IPS DF 4.7 (cell line): ENCODE data around the gene MACROD2.
"Not testable (repeated sequence)": the region's sequence is repeated elsewhere in the genome, so short reads cannot be mapped to it uniquely, and the experiment has no call there.

Source experiments
- DNase-seq: peaks from one replicate; pipeline ENCODE4 v3.0.0-alpha.2; 2013; ENCODE audit warnings: low spot score; ENCODE audit errors: extremely low read depth

Gene MACROD2

GRCh38 chr20:14454296-14454695, 459.0 kb downstream of the MACROD2 start:
- no peak for DNase-seq

DNA sequence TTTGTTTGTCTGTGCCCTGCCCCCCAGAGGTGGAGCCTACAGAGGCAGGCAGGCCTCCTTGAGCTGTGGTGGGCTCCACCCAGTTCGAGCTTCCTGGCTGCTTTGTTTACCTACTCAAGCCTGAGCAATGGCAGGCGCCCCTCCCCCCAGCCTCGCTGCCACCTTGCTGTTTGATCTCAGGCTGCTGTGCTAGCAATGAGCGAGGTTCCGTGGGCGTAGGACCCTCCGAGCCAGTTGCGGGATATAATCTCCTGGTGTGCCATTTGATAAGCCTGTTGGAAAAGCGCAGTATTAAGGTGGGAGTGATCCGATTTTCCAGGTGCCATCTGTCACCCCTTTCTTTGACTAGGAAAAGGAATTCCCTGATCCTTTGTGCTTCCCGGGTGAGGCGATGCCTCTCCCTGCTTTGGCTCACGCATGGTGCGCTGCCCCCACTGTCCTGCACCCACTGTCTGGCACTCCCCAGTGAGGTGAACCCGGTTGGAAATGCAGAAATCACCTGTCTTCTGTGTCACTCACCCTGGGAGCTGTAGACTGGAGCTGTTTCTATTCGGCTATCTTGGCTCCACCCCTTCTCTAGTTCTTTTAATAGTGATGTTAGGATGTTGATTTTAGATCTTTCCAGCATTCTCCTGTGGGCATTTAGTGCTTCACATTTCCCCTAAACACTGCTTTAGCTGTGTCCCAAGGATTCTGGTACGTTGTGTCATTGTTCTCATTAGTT, 471.9 kb downstream of the MACROD2 start:
- DNase-seq, result not testable (repeated sequence)

DNA sequence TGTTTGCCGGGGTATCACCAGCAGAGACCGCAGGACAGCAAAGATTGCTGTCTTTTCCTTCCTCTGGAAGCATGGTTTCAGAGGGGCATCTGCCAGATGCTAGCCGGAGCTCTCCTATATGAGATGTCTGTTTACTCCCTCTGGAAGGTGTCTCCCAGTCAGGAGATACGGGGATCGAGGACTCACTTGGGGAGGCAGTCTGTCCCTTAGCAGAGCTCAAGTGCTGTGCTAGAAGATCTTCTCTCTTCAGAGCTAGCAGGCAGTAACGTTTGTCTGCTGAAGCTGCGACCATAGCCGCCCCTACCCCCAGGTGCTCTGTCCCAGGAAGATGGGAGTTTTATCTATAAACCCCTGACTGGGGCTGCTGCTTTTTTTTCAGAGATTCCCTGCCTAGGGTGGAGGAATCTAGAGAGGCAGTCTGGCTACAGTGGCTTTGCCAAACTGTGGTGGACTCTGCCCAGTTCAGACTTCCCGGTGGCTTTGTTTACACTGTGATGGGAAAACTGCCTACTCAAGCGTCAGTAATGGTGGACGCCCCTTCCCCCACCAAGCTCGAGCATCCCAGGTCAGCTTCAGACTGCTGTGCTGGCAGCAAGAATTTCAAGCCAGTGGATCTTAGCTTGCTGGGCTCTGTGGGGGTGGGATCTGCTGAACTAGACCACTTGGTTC, 475.0 kb downstream of the MACROD2 start:
- DNase-seq, result no peak

DNA sequence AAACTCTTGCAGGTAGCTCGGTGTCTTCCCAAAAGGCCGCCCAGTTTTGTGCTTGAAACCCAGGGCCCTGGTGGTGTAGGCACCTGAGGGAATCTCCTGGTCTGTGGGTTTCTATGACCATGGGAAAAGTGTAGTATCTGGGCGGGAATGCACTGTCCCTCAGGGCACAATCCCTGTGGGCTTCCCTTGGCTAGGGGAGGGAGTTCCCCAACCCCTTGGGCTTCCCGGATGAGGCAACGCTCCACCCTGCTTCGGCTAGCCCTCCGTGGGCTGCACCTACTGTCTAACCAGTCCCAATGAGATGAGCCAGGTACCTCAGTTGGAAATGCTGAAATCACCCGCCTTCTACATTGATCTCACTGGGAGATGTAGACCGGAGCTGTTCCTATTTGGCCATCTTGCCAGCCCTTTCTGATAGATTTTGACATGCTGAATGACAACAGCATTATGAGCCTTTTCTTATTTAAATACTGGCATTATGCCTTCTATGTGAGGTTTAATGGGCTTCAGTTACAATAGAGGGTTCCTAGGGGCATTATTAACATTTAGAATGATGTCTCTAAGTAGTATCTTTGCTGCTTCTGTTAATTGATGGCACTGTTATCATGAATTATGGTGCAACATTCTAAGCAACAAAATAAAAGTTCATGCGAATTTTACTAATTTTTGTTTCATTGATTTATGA, 475.8 kb downstream of the MACROD2 start:
- no peak for DNase-seq

DNA sequence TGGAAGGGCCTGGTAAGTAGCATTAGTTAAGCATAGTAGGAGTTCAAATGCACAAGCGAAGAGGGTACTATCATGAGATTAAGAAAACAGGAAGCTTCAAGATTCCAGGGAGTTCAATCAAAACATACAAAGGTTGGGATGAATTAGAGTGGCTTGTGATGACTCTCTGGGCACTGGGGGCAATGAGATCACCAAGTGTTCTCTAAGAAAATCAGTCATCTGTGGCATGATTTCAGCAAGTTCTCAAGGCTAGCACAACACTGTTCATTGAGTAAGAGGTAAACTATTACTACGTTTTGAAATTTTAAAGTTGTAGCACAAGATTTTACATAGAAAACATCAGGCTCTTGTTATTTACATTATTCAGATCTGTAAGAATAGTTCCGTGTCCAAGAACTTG, 481.8 kb downstream of the MACROD2 start:
- no peak for DNase-seq

GRCh38 chr20:14478126-14478525, 482.8 kb downstream of the MACROD2 start:
- no peak for DNase-seq

DNA sequence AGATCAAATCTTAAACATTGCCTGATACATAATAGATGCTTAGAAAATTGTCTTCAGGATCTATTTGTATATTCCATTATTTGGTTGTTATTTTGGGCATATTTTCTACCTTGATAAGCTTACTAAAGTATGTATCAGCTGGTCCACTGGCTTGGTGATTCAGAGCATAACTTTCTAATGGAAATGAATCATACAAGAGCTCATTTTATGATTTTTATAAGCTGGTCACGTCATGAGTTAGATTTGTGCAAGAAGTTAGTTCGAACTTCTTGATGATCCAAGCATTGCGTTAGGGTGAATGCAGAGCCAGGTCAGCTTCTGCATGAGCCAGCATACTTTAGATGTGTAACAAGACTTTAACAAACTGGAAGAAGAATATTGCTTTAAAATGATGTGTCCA, 486.5 kb downstream of the MACROD2 start:
- no peak for DNase-seq

GRCh38 chr20:14488212-14488611, 492.9 kb downstream of the MACROD2 start:
- no peak for DNase-seq

GRCh38 chr20:14488756-14489479, 493.6 kb downstream of the MACROD2 start:
- DNase-seq, result no peak

DNA sequence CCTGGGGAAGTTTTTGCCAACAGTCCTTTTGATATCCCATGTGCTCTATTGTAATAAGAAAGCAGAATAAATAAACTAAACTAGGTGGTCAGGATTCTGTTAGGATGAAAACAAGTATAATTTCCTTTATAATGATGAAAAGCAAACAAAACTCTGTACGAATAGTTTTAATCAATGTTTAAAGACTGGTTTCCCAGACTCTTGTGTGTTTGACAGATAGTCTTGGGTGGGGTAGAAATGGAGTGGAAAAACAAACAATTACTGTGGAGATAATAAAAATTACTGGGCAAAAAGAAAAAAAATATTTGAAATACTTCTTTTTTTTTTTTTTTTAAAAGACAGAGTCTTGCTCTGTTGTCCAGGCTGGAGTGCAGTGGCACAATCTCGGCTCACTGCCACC, 494.2 kb downstream of the MACROD2 start:
- no peak for DNase-seq

GRCh38 chr20:14491436-14491835, 496.1 kb downstream of the MACROD2 start:
- DNase-seq, result no peak

DNA sequence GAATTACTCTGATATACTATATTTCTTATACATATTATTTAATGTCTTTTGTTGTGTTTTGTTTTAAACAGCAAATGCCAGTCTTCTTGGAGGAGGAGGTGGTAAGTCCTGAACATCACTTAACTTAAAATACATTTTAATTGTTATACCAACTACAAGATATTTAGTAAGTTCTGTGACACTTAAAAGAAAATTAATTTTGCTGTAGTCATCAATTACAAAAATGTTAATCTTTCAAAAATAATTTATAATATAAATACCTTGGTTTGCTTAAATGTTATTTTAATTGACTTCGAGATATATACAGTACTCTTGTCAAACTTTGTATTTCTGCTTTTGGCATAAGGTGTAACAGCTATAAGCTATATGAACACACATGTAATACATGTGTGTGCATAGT, 498.1 kb downstream of the MACROD2 start:
- no peak for DNase-seq

DNA sequence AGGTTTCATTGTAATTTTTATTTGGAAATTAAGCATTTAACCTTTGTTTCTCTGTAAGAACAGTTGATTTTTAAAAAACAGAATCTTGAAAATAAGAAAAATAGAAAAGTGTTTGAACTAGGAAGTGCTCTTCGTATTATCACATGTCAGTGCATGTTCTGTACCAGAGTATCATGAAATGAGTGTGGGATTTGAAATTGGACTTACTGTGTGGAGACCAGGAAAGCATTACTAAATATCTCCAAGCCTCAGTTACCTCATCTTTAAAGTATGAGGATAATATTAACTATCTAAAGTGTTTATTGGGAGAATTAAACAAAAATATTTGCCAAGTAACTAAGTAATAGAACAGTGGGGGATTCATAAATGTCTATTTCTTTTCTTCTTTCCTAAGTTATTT, 499.0 kb downstream of the MACROD2 start:
- no peak for DNase-seq

GRCh38 chr20:14495066-14495465, 499.8 kb downstream of the MACROD2 start:
- no peak for DNase-seq

DNA sequence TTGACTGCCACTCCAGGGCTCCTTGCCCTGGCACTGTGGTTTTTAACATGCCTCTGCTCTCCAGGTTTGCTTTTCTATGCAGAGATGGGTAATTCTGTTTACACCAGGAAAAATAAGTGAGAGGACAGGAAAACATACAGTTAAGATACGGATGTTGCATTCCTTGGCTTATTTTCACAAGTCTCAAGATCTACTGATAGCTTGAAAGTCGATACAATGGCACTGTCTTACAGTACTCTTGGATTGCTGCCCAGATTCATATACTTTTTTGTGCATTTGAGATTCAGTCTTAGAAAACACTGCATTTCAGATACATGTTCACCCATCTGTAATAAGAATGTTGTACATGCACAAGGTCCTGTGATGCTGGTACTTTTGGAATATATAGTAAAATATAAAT, 501.7 kb downstream of the MACROD2 start:
- DNase-seq, result no peak

DNA sequence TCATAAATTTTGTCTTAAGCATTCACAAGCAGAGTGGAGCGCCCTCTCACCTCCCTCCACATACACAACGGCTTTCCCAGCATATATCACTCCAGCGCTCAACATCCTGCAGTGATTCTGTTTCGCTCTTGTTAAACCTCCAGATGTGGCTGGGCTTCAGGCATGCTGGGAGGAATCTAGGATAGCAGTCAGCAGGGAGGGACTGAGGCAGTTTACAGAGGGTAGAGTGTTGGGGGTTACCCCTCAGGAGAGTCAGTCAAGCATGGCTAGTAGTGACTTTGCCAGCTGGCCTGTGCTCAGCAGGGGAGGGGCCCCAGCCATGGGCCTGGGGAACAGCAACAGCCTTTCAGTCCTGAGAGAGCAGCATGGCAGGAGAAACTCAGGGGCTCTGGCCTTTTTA, 503.5 kb downstream of the MACROD2 start:
- no peak for DNase-seq

GRCh38 chr20:14505476-14505875, 510.2 kb downstream of the MACROD2 start:
- DNase-seq, result no peak

DNA sequence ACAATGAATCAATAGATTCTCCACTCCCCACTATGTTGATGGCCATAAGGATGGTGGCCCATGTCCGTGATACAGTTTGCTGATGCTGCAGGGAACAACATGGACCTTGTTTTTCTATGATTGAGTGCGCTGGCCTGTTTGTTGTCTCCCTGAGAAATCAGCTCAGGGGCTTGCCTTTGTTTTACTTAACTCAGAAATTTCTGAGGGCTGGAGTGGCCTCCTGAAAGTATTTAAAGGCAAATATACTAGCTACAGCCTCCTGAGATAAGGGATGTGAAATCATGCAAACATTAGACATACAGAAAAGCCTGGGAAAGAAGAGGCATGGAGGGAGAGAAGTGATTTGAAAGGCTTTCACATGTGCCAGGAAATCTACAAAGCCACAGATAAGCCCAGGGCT, 512.4 kb downstream of the MACROD2 start:
- DNase-seq, result no peak

DNA sequence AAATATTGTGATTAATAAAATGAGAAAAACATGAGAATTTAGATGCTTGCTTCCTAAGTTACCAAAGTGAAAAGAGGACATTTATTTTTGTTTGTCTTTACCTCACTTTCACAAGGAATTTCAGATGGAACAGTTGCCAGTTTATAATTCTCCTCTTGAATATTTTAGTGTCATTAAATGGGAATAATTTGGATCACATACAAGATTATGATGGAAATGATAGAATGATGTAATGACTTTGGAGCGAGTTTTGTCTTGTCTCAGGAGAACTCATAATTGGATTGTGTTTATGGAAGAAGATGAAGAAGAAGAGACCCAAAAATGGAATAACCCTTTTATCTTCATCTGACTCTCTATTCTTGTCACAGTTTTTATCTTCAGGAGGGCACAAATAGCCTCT, 515.0 kb downstream of the MACROD2 start:
- no peak for DNase-seq

- DNase-seq, result no peak
These were observed 517.5 kb downstream of the MACROD2 start for GRCh38 chr20:14512839-14513238.

- no peak for DNase-seq
These were observed 523.3 kb downstream of the MACROD2 start for GRCh38 chr20:14518648-14519047.

DNA sequence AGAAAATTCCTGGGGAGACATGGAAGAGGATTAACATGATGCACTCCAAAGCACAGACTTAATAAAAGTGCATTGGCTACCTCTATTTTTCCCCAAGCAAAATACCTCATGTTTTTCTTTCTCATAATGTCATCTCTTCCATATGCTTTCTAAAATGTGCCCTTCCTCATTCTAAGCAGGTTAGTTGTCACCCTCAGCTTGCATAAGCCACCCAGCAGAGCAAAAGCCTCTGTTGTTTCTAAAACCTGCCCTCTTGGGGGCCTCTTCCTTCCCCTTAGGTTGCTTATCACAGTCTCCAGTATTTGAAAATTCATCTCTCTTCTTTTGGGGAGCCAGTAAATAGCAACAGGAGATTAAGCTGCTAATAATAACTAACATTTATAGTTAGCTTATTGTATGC, 525.7 kb downstream of the MACROD2 start:
- no peak for DNase-seq
